Measurements from ENCODE around the gene HAGHL. TPM values are rescaled to one million over a fixed set of nuclear protein-coding genes. Genes with fewer than 3 reads are reported as not detected.

HAGHL gene
- total RNA-seq, 4 donors from 2014 or later: 3.2 to 7.1 (median 4.8) TPM

GRCh38 chr16:695355-696089, 31.4 kb upstream of the HAGHL start:
- peak in 1 of 2 donors; percentile 89 for DNase-seq (ENCODE audit: low spot score in 2 of 2)
- Histone ChIP-seq H3K27ac (peak overlapping the region; percentile 82), H3K9me3 (no peaks in the 10 kb centered on the region), H3K4me1 (peaks cover 53% of the 10 kb centered on the region), H3K4me3 (peak overlapping the region; percentile 50), H3K36me3 (no peaks in the 10 kb centered on the region), H3K27me3 (peaks cover 85% of the 10 kb centered on the region)
- TF ChIP-seq POLR2AphosphoS5 (IDR thresholded peaks at IDR 0.05): peak in 2 of 3 donors; percentile 16 to 45
- no peak for TF ChIP-seq EP300 (IDR thresholded peaks at IDR 0.05)
- TF ChIP-seq CTCF (IDR thresholded peaks at IDR 0.05): no peak
- 6% methylated on average over 17 of the region's 71 CpGs for WGBS

GRCh38 chr16:698911-699671, 27.8 kb upstream of the HAGHL start:
- 75% methylated on average over 8 of the region's 19 CpGs for WGBS
- DNase-seq (ENCODE audit: low spot score in 2 of 2): no peak
- peaks cover 98% of the 10 kb centered on the region for H3K27me3 ChIP-seq

GRCh38 chr16:700684-701584, 26.0 kb upstream of the HAGHL start:
- WGBS: no CpG with 5 or more reads among the region's 76 CpGs
- no peak overlapping the region for H3K4me3 ChIP-seq

More at GRCh38 chr16:698911-699671, 27.8 kb upstream of the HAGHL start:
- Histone ChIP-seq H3K9me3 (no peaks in the 10 kb centered on the region), H3K4me3 (no peak overlapping the region), H3K36me3 (no peaks in the 10 kb centered on the region), H3K4me1 (peaks cover 33% of the 10 kb centered on the region), H3K27ac (no peak overlapping the region)
- TF ChIP-seq CTCF (IDR thresholded peaks at IDR 0.05) (no peak), EP300 (IDR thresholded peaks at IDR 0.05) (no peak), POLR2AphosphoS5 (IDR thresholded peaks at IDR 0.05) (no peak), POLR2A (IDR thresholded peaks at IDR 0.05) (no peak)

GRCh38 chr16:702341-702740, 24.6 kb upstream of the HAGHL start:
- no peaks in the 10 kb centered on the region for H3K36me3 ChIP-seq
- no peaks in the 10 kb centered on the region for H3K9me3 ChIP-seq
- H3K4me3 ChIP-seq: no peak overlapping the region
- TF ChIP-seq POLR2A (IDR thresholded peaks at IDR 0.05): no peak
- no peak for TF ChIP-seq POLR2AphosphoS5 (IDR thresholded peaks at IDR 0.05)
- no peak for TF ChIP-seq CTCF (IDR thresholded peaks at IDR 0.05)
- no peak for TF ChIP-seq EP300 (IDR thresholded peaks at IDR 0.05)
- H3K27me3 ChIP-seq: peaks cover 97% of the 10 kb centered on the region
- no peak for DNase-seq (ENCODE audit: low spot score in 2 of 2)
- 85% methylated on average over 19 of the region's 19 CpGs for WGBS
- H3K4me1 ChIP-seq: peaks cover 34% of the 10 kb centered on the region
- no peak overlapping the region for H3K27ac ChIP-seq

More at GRCh38 chr16:700684-701584, 26.0 kb upstream of the HAGHL start:
- DNase-seq (ENCODE audit: low spot score in 2 of 2): no peak
- Histone ChIP-seq H3K4me1 (peaks cover 26% of the 10 kb centered on the region), H3K27me3 (peaks cover 97% of the 10 kb centered on the region), H3K27ac (no peak overlapping the region), H3K36me3 (no peaks in the 10 kb centered on the region), H3K9me3 (no peaks in the 10 kb centered on the region)
- no peak for TF ChIP-seq POLR2AphosphoS5 (IDR thresholded peaks at IDR 0.05)
- no peak for TF ChIP-seq POLR2A (IDR thresholded peaks at IDR 0.05)
- TF ChIP-seq CTCF (IDR thresholded peaks at IDR 0.05): no peak
- TF ChIP-seq EP300 (IDR thresholded peaks at IDR 0.05): no peak
